ENCODE measurements around the gene QPCTL. TPM values are rescaled to one million over a fixed set of nuclear protein-coding genes. Genes with fewer than 3 reads are reported as not detected.

QPCTL gene
- total RNA-seq, 1 experiment from 2014 or later, result 13.7 TPM

DNA sequence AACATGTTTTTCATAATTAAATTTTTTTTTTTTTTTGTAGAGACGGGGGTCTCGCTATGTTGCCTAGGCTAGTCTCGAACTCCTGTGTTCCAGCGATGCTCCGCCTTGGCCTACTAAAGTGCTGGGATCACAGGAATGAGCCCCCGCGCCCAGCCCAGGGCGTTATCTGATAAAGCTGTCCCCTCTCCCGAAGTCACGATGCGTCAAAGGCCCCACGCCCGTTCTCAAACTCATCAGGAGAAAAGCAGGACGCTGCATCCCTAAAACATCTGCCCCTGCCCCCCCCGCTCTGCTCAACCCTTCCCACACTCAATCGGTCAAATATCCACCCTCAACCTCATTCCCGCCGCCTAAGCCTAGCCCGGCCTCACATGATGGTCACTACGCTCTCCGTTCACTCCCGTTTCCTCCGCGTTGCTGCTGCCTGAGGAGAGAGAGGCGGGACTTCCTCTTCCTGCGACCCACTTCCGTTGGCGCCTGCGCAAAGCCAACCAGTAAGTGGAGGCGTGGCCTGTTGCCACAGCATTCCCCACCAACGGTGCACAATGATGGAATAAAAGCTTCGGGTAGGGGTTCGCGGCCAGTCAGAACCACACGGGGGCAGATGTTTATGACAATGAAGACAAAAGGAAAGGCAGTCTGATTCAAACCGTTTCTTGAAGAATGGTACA, 815 bp upstream of the QPCTL start, which contains the start of gene SNRPD2:
SNRPD2 (minus strand) TSS at position 438 of the 671 bp plus-strand sequence; CDS start at position 373, 65 bp downstream.
- H3K4me3 Mint-ChIP-seq, result peak within 1 kb of the TSS; percentile 94 to 96
- Histone ChIP-seq H4K91ac (ENCODE audit: insufficient read length, low read depth, low read length) (no peak within 1 kb of the TSS), H3K79me2 (ENCODE audit: insufficient read depth, low read length) (peaks cover 1% of the 10 kb centered on the region; the same call in 1 of the 2 replicates), H4K20me1 (ENCODE audit: control insufficient read depth, insufficient read depth, insufficient read length) (no peaks in the 10 kb centered on the region), H3K23me2 (ENCODE audit: insufficient read length, low read depth, low read length, poor library complexity, severe bottlenecking) (peaks cover 9% of the 10 kb centered on the region), H3K18ac (ENCODE audit: insufficient read length, low read depth, low read length) (peak within 1 kb of the TSS; percentile 59), H2BK12ac (ENCODE audit: insufficient read length, low read depth, low read length) (no peak within 1 kb of the TSS), H3K79me1 (ENCODE audit: insufficient read depth, low read depth, low read length, poor library complexity, severe bottlenecking) (no peaks in the 10 kb centered on the region), H2AK5ac (ENCODE audit: insufficient read length, low read length) (no peak within 1 kb of the TSS), H3K56ac (ENCODE audit: insufficient read length, low read depth, low read length) (no peak within 1 kb of the TSS), H2BK5ac (ENCODE audit: insufficient read length, low read length) (no peak within 1 kb of the TSS), H2BK20ac (ENCODE audit: low read depth, low read length, poor library complexity, severe bottlenecking) (no peak within 1 kb of the TSS), H3K4me2 (ENCODE audit: insufficient read depth, insufficient read length, low read length) (peak within 1 kb of the TSS; percentile 84), H2BK15ac (ENCODE audit: low read depth, low read length) (no peak within 1 kb of the TSS), H4K8ac (replicated peaks; ENCODE audit: insufficient read length, low read depth, low read length) (no peak within 1 kb of the TSS), H3K4me1 (ENCODE audit: insufficient read depth, low read length) (peaks cover 3% of the 10 kb centered on the region), H3K23ac (ENCODE audit: insufficient read length, low read depth, low read length) (no peak within 1 kb of the TSS), H3K9ac (ENCODE audit: extremely low read depth, insufficient read length, low read length) (peak within 1 kb of the TSS; percentile 85), H3K27ac (ENCODE audit: insufficient read length, low read depth, low read length) (no peak within 1 kb of the TSS), H3K14ac (ENCODE audit: insufficient read depth, low read length) (peak within 1 kb of the TSS; percentile 68; the same call in 1 of the 2 replicates), H4K5ac (ENCODE audit: insufficient read length, low read depth, low read length) (no peak within 1 kb of the TSS), H2AFZ (ENCODE audit: low read length) (no peak within 1 kb of the TSS), H3T11ph (ENCODE audit: low read length) (no peak within 1 kb of the TSS), H2BK120ac (ENCODE audit: low read depth, low read length, poor library complexity, severe bottlenecking) (no peak within 1 kb of the TSS), H3K4ac (ENCODE audit: low read depth, low read length) (no peak within 1 kb of the TSS; the same call in 1 of the 2 replicates), H3K9me3 (ENCODE audit: control insufficient read depth, low read depth, low read length) (no peaks in the 10 kb centered on the region), H3K27me3 (ENCODE audit: insufficient read depth, low read length) (no peaks in the 10 kb centered on the region)
- H3K27ac Mint-ChIP-seq, result peak within 1 kb of the TSS; percentile 98 to 100 (median 99)
- peaks cover 0 to 16% of the 10 kb centered on the region in 2 experiments; a peak in 3 of 4 replicates for H3K4me1 Mint-ChIP-seq
- DNase-seq, result peak; percentile 95
- peaks cover 51 to 52% (median 52%) of the 10 kb centered on the region in 3 experiments for H3K36me3 Mint-ChIP-seq (ENCODE audit: insufficient read depth in 1 of 3, low read depth in 3 of 3)
- TF ChIP-seq, protein P1, sequence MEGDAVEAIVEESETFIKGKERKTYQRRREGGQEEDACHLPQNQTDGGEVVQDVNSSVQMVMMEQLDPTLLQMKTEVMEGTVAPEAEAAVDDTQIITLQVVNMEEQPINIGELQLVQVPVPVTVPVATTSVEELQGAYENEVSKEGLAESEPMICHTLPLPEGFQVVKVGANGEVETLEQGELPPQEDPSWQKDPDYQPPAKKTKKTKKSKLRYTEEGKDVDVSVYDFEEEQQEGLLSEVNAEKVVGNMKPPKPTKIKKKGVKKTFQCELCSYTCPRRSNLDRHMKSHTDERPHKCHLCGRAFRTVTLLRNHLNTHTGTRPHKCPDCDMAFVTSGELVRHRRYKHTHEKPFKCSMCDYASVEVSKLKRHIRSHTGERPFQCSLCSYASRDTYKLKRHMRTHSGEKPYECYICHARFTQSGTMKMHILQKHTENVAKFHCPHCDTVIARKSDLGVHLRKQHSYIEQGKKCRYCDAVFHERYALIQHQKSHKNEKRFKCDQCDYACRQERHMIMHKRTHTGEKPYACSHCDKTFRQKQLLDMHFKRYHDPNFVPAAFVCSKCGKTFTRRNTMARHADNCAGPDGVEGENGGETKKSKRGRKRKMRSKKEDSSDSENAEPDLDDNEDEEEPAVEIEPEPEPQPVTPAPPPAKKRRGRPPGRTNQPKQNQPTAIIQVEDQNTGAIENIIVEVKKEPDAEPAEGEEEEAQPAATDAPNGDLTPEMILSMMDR (conservative IDR thresholded peaks at IDR 0.05), result no peak
- H3K27me3 Mint-ChIP-seq (ENCODE audit: low read depth), result no peaks in the 10 kb centered on the region
- H3K9me3 Mint-ChIP-seq, result peaks cover 0 to 5% of the 10 kb centered on the region in 2 experiments; a peak in 2 of 5 replicates
- no CpG with 5 or more reads among the region's 36 CpGs for WGBS (ENCODE audit: extremely low coverage, insufficient read length, low lambda C conversion rate)
